ENCODE measurements around the gene RAB41. TPM values are rescaled to one million over a fixed set of nuclear protein-coding genes. Genes with fewer than 3 reads are reported as not detected.
"Not testable (repeated sequence)": the region's sequence is repeated elsewhere in the genome, so short reads cannot be mapped to it uniquely, and the experiment has no call there.

RAB41 gene
- total RNA-seq, result not detected

- no peaks in the 10 kb centered on the region for H3K9me3 Mint-ChIP-seq (ENCODE audit: insufficient read depth)
- no peaks in the 10 kb centered on the region for H3K4me1 Mint-ChIP-seq (ENCODE audit: low read depth)
- no peaks in the 10 kb centered on the region for H3K27me3 Mint-ChIP-seq (ENCODE audit: low read depth)
- no peak within 1 kb of the TSS for H3K4me3 Mint-ChIP-seq
- CTCF ChIA-PET, result no interaction called here
- H3K27ac Mint-ChIP-seq, result no peak within 1 kb of the TSS
- ATAC-seq, result no peak
- POLR2A ChIA-PET, result no interaction called here
- no peak for DNase-seq
- peaks cover 13% of the 10 kb centered on the region for H3K36me3 Mint-ChIP-seq (ENCODE audit: low read depth)
Measured at GRCh38 chrX:70281951-70282350, at the start of gene RAB41. Gene RAB41, plus strand, starts transcription at chrX:70282172. Its CDS starts 46 bp downstream, at chrX:70282218.

- H3K9me3 Mint-ChIP-seq (ENCODE audit: insufficient read depth), result no peaks in the 10 kb centered on the region
- DNase-seq (no peak), ATAC-seq (no peak)
- no peak within 1 kb of the TSS for H3K27ac Mint-ChIP-seq
- ChIA-PET POLR2A (no interaction called here), CTCF (no interaction called here)
- no peaks in the 10 kb centered on the region for H3K27me3 Mint-ChIP-seq (ENCODE audit: low read depth)
- H3K4me3 Mint-ChIP-seq, result no peak within 1 kb of the TSS
- no peaks in the 10 kb centered on the region for H3K36me3 Mint-ChIP-seq (ENCODE audit: low read depth)
- H3K4me1 Mint-ChIP-seq (ENCODE audit: low read depth), result peaks cover 5% of the 10 kb centered on the region
Measured at GRCh38 chrX:70234355-70234754, 47.6 kb upstream of the RAB41 start, which contains the start of gene AWAT1. Gene AWAT1, plus strand, starts transcription at chrX:70234655. Its CDS starts 41 bp downstream, at chrX:70234696.

- CTCF ChIA-PET, result interaction anchor here (0.6 kb wide), 1 partner anchor 221 kb away, joined by 3 read pairs; no protein-coding TSS in a partner anchor
- no peak overlapping the region for H3K4me3 Mint-ChIP-seq
Measured at GRCh38 chrX:70240751-70241150, 41.2 kb upstream of the RAB41 start.

GRCh38 chrX:70241501-70241900 is 40.5 kb upstream of the RAB41 start:
- no peak overlapping the region for H3K27ac Mint-ChIP-seq
- no peaks in the 10 kb centered on the region for H3K27me3 Mint-ChIP-seq (ENCODE audit: low read depth)
- H3K4me3 Mint-ChIP-seq, result no peak overlapping the region
- no peaks in the 10 kb centered on the region for H3K36me3 Mint-ChIP-seq (ENCODE audit: low read depth)
- H3K4me1 Mint-ChIP-seq (ENCODE audit: low read depth), result no peaks in the 10 kb centered on the region
- POLR2A ChIA-PET, result no interaction called here
- ATAC-seq, result no peak
- H3K9me3 Mint-ChIP-seq (ENCODE audit: insufficient read depth), result no peaks in the 10 kb centered on the region
- no peak for DNase-seq
- CTCF ChIA-PET, result no interaction called here

More at GRCh38 chrX:70240751-70241150, 41.2 kb upstream of the RAB41 start:
- Mint-ChIP-seq H3K27ac (no peak overlapping the region), H3K9me3 (ENCODE audit: insufficient read depth) (no peaks in the 10 kb centered on the region), H3K4me1 (ENCODE audit: low read depth) (no peaks in the 10 kb centered on the region), H3K27me3 (ENCODE audit: low read depth) (no peaks in the 10 kb centered on the region), H3K36me3 (ENCODE audit: low read depth) (no peaks in the 10 kb centered on the region)
- no peak for ATAC-seq
- DNase-seq, result no peak
- POLR2A ChIA-PET, result no interaction called here

- H3K9me3 Mint-ChIP-seq (ENCODE audit: insufficient read depth); DNase-seq; H3K4me1 Mint-ChIP-seq (ENCODE audit: low read depth); H3K27me3 Mint-ChIP-seq (ENCODE audit: low read depth); ATAC-seq; H3K27ac Mint-ChIP-seq; H3K36me3 Mint-ChIP-seq (ENCODE audit: low read depth); CTCF ChIA-PET; POLR2A ChIA-PET; H3K4me3 Mint-ChIP-seq: not testable (repeated sequence)
Measured at GRCh38 chrX:70243601-70244000, 38.4 kb upstream of the RAB41 start.

- CTCF ChIA-PET, result no interaction called here
- no peak overlapping the region for H3K4me3 Mint-ChIP-seq
Measured at GRCh38 chrX:70244881-70245280, 37.1 kb upstream of the RAB41 start.

GRCh38 chrX:70247252-70247651 is 34.7 kb upstream of the RAB41 start:
- ATAC-seq, result no peak
- H3K36me3 Mint-ChIP-seq (ENCODE audit: low read depth), result no peaks in the 10 kb centered on the region

More at GRCh38 chrX:70244881-70245280, 37.1 kb upstream of the RAB41 start:
- Mint-ChIP-seq H3K27me3 (ENCODE audit: low read depth) (no peaks in the 10 kb centered on the region), H3K4me1 (ENCODE audit: low read depth) (no peaks in the 10 kb centered on the region), H3K36me3 (ENCODE audit: low read depth) (no peaks in the 10 kb centered on the region), H3K9me3 (ENCODE audit: insufficient read depth) (no peaks in the 10 kb centered on the region), H3K27ac (no peak overlapping the region)
- DNase-seq, result no peak
- no peak for ATAC-seq
- POLR2A ChIA-PET, result no interaction called here

GRCh38 chrX:70252491-70252890 is 29.5 kb upstream of the RAB41 start:
- H3K9me3 Mint-ChIP-seq (ENCODE audit: insufficient read depth), result no peaks in the 10 kb centered on the region
- CTCF ChIA-PET, result no interaction called here
- H3K4me1 Mint-ChIP-seq (ENCODE audit: low read depth), result peaks cover 8% of the 10 kb centered on the region
- DNase-seq (no peak), ATAC-seq (no peak)
- H3K27ac Mint-ChIP-seq, result no peak overlapping the region
- no peak overlapping the region for H3K4me3 Mint-ChIP-seq
- H3K27me3 Mint-ChIP-seq (ENCODE audit: low read depth), result no peaks in the 10 kb centered on the region
- no peaks in the 10 kb centered on the region for H3K36me3 Mint-ChIP-seq (ENCODE audit: low read depth)
- POLR2A ChIA-PET, result no interaction called here

More at GRCh38 chrX:70247252-70247651, 34.7 kb upstream of the RAB41 start:
- ChIA-PET POLR2A (no interaction called here), CTCF (no interaction called here)
- Mint-ChIP-seq H3K4me3 (no peak overlapping the region), H3K27me3 (ENCODE audit: low read depth) (no peaks in the 10 kb centered on the region), H3K9me3 (ENCODE audit: insufficient read depth) (no peaks in the 10 kb centered on the region), H3K4me1 (ENCODE audit: low read depth) (no peaks in the 10 kb centered on the region), H3K27ac (no peak overlapping the region)
- DNase-seq, result no peak

- no peak for DNase-seq
- ChIA-PET POLR2A (no interaction called here), CTCF (no interaction called here)
- H3K4me1 Mint-ChIP-seq (ENCODE audit: low read depth), result peaks cover 8% of the 10 kb centered on the region
- ATAC-seq, result no peak
- no peak overlapping the region for H3K27ac Mint-ChIP-seq
- no peaks in the 10 kb centered on the region for H3K36me3 Mint-ChIP-seq (ENCODE audit: low read depth)
- H3K9me3 Mint-ChIP-seq (ENCODE audit: insufficient read depth), result no peaks in the 10 kb centered on the region
- H3K27me3 Mint-ChIP-seq (ENCODE audit: low read depth), result no peaks in the 10 kb centered on the region
- no peak overlapping the region for H3K4me3 Mint-ChIP-seq
Measured at GRCh38 chrX:70253377-70254062, 28.5 kb upstream of the RAB41 start.

GRCh38 chrX:70254063-70254400 is 27.9 kb upstream of the RAB41 start:
- ChIA-PET CTCF (no interaction called here), POLR2A (no interaction called here)
- no peak for ATAC-seq
- DNase-seq, result no peak
- peaks cover 8% of the 10 kb centered on the region for H3K4me1 Mint-ChIP-seq (ENCODE audit: low read depth)
- H3K4me3 Mint-ChIP-seq, result no peak overlapping the region
- no peaks in the 10 kb centered on the region for H3K27me3 Mint-ChIP-seq (ENCODE audit: low read depth)
- H3K9me3 Mint-ChIP-seq (ENCODE audit: insufficient read depth), result no peaks in the 10 kb centered on the region
- H3K36me3 Mint-ChIP-seq (ENCODE audit: low read depth), result no peaks in the 10 kb centered on the region
- H3K27ac Mint-ChIP-seq, result no peak overlapping the region

GRCh38 chrX:70254909-70255308 is 27.1 kb upstream of the RAB41 start:
- H3K4me3 Mint-ChIP-seq, result no peak overlapping the region
- ChIA-PET POLR2A (no interaction called here), CTCF (no interaction called here)
- H3K9me3 Mint-ChIP-seq (ENCODE audit: insufficient read depth), result no peaks in the 10 kb centered on the region
- ATAC-seq, result no peak
- H3K27me3 Mint-ChIP-seq (ENCODE audit: low read depth), result no peaks in the 10 kb centered on the region
- H3K4me1 Mint-ChIP-seq (ENCODE audit: low read depth), result peaks cover 8% of the 10 kb centered on the region
- no peak for DNase-seq
- H3K36me3 Mint-ChIP-seq (ENCODE audit: low read depth), result no peaks in the 10 kb centered on the region
- no peak overlapping the region for H3K27ac Mint-ChIP-seq

GRCh38 chrX:70255452-70255851 is 26.5 kb upstream of the RAB41 start:
- DNase-seq (no peak), ATAC-seq (no peak)
- ChIA-PET POLR2A (no interaction called here), CTCF (no interaction called here)
- Mint-ChIP-seq H3K9me3 (ENCODE audit: insufficient read depth) (no peaks in the 10 kb centered on the region), H3K36me3 (ENCODE audit: low read depth) (no peaks in the 10 kb centered on the region), H3K27ac (no peak overlapping the region), H3K27me3 (ENCODE audit: low read depth) (no peaks in the 10 kb centered on the region), H3K4me3 (no peak overlapping the region), H3K4me1 (ENCODE audit: low read depth) (peaks cover 8% of the 10 kb centered on the region)

Data from activated CD8-positive, alpha-beta T cell treated with anti-CD3 and anti-CD28 coated beads, Interleukin-2, amount 10 ng/mL, durations not matched to agents 7 days and 5 days (primary cell).